BJ (cell line): ENCODE data around the gene ZSWIM1. TPM values are rescaled to one million over a fixed set of nuclear protein-coding genes. Genes with fewer than 3 reads are reported as not detected.

ENCODE experiments used
- CTCF ChIA-PET: fragments of 350-600 bp; formaldehyde crosslinking; extraction: SDS; loops from one replicate; lab custom pipeline; 2021; ENCODE audit warnings: antibody characterized with exemption, inconsistent platforms; lab: Yijun Ruan, JAX
- POLR2A ChIA-PET: fragments of 300-600 bp; sonication (Branson Sonifier 250); formaldehyde crosslinking; extraction: SDS; loops from one replicate; lab custom pipeline; 2021; ENCODE audit warnings: antibody characterized with exemption; lab: Charles Lee
- DNase-seq: peaks from one replicate; pipeline ENCODE4 v3.0.0-alpha.2; 2011; ENCODE audit warnings: low read depth
- H3K27me3 ChIP-seq: 2 replicates; pipeline ENCODE4 v1.6.0; 2011; ENCODE audit warnings: low read length; ENCODE audit not compliant: control insufficient read depth, insufficient read depth
- H3K36me3 ChIP-seq: 2 replicates; pipeline ENCODE4 v1.5.1; 2011; ENCODE audit warnings: low read length; ENCODE audit not compliant: control insufficient read depth, insufficient read depth
- H3K4me3 ChIP-seq: 2 replicates; pipeline ENCODE4 v1.5.1; 2011; ENCODE audit warnings: low read depth, mild to moderate bottlenecking, control low read depth, low read length
- polyA plus RNA-seq: library from polyadenylated mRNA; depleted of rRNA; stranded (reverse); fragments of >200 nt; gene quantifications from 2 replicates; pipeline ENCODE4 v1.2.3, GENCODE V29; 2011
- TF ChIP-seq, protein P1 (sequence below): IDR thresholded peaks from 2 replicates; pipeline ENCODE4 v1.5.1; 2011; ENCODE audit warnings: low read depth, mild to moderate bottlenecking, control low read depth, inconsistent platforms, low read length, moderate library complexity; ENCODE audit not compliant: insufficient read depth

Gene ZSWIM1
- polyA plus RNA-seq, 1 experiment = 6.0 TPM

DNA sequence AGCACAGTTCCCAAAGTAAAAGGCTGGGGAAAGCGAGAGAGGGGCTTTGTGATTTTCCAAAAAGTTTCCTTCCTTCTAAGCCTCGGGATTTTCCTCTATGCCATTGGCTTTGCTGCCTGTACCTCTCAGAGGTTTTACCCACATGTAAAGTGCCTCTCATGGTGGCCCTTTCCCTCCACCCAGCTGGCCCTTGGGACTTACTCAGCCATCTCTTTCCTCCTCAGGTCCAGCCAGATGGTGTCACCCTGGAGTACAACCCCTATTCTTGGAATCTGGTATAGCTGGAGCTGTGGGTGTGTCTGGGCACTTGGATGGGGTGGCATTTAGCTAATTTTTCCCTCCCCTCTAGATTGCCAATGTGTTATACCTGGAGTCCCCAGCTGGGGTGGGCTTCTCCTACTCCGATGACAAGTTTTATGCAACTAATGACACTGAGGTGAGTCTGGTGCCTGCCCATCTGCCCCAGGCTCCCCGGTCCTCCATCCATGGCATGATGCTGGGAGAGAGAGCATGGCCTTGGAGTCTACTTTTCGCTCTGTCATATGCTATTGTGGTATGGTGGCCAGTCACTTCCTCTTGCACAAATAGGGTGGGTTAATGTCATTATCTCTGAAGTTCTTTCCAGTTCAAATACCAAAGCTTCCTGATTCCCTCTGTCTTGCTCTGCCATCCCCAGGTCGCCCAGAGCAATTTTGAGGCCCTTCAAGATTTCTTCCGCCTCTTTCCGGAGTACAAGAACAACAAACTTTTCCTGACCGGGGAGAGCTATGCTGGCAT, 11.2 kb downstream of the ZSWIM1 start:
- peak overlapping the region; percentile 77 for H3K4me3 ChIP-seq
- CTCF ChIA-PET = interaction anchor here (0.6 to 3.4 kb wide), 7 partner anchors 10 to 76 kb away, joined by 3 to 12 read pairs (median 4); no protein-coding TSS in a partner anchor
- POLR2A ChIA-PET = no interaction called here
- no peaks in the 10 kb centered on the region for H3K27me3 ChIP-seq
- peaks cover 15% of the 10 kb centered on the region for H3K36me3 ChIP-seq
- TF ChIP-seq, protein P1, sequence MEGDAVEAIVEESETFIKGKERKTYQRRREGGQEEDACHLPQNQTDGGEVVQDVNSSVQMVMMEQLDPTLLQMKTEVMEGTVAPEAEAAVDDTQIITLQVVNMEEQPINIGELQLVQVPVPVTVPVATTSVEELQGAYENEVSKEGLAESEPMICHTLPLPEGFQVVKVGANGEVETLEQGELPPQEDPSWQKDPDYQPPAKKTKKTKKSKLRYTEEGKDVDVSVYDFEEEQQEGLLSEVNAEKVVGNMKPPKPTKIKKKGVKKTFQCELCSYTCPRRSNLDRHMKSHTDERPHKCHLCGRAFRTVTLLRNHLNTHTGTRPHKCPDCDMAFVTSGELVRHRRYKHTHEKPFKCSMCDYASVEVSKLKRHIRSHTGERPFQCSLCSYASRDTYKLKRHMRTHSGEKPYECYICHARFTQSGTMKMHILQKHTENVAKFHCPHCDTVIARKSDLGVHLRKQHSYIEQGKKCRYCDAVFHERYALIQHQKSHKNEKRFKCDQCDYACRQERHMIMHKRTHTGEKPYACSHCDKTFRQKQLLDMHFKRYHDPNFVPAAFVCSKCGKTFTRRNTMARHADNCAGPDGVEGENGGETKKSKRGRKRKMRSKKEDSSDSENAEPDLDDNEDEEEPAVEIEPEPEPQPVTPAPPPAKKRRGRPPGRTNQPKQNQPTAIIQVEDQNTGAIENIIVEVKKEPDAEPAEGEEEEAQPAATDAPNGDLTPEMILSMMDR = peak; percentile 43
- no peak for DNase-seq

- TF ChIP-seq, protein P1 = no peak
- ChIA-PET POLR2A (no interaction called here), CTCF (interaction anchor here (0.6 to 3.4 kb wide), 8 partner anchors 10 to 76 kb away, joined by 3 to 12 read pairs (median 4); no protein-coding TSS in a partner anchor)
- Histone ChIP-seq H3K4me3 (no peak overlapping the region), H3K36me3 (peaks cover 18% of the 10 kb centered on the region), H3K27me3 (no peaks in the 10 kb centered on the region)
- no peak for DNase-seq
Observed at GRCh38 chr20:45892828-45893500, 11.9 kb downstream of the ZSWIM1 start.

GRCh38 chr20:45893831-45894230, 12.8 kb downstream of the ZSWIM1 start:
- no peaks in the 10 kb centered on the region for H3K27me3 ChIP-seq
- CTCF ChIA-PET = interaction anchor here (1.8 kb wide), 1 partner anchor 12 kb away, joined by 6 read pairs; no protein-coding TSS in a partner anchor
- no peak for DNase-seq
- H3K36me3 ChIP-seq = peaks cover 22% of the 10 kb centered on the region
- H3K4me3 ChIP-seq = no peak overlapping the region
- TF ChIP-seq, protein P1 = no peak
- POLR2A ChIA-PET = no interaction called here

DNA sequence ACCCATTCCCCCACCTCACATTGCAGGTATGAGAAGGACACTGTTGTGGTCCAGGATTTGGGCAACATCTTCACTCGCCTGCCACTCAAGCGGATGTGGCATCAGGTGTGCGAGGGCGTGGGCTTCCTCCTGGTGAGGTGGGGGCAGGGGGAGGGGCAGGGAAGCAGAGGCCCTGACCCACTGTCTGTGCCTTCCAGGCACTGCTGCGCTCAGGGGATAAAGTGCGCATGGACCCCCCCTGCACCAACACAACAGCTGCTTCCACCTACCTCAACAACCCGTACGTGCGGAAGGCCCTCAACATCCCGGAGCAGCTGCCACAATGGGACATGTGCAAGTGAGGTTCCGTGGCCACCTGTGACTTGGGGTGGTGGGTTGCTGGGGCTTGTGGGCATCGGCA, 13.8 kb downstream of the ZSWIM1 start:
- TF ChIP-seq, protein P1 = no peak
- Histone ChIP-seq H3K36me3 (peaks cover 24% of the 10 kb centered on the region), H3K27me3 (no peaks in the 10 kb centered on the region), H3K4me3 (no peak overlapping the region)
- ChIA-PET CTCF (interaction anchor here (1.8 kb wide), 1 partner anchor 11 kb away, joined by 6 read pairs; no protein-coding TSS in a partner anchor), POLR2A (no interaction called here)
- no peak for DNase-seq

DNA sequence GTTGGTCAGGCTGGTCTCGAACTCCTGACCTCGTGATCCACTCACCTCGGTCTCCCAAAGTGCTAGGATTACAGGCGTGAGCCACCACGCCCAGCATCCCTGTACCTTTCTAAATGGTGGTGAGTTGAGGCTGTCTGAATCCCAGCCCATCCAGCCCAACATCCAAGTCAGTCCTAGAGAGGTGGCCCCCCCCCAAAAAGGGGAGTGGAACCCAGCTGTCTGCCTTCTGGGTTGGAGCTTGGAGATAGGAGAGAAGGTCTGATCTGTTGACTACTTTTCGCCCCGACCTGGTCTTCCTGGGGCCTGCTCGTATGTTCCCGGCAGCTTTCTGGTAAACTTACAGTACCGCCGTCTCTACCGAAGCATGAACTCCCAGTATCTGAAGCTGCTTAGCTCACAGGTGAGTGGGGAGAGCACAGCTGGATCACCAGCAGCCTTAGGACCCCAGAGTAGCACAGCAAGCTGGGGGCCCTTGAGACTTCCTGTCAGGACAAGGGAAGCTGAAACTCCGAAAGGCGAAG, 15.7 kb downstream of the ZSWIM1 start:
- ChIA-PET CTCF (interaction anchor here (0.8 to 0.9 kb wide), 3 partner anchors 9 to 37 kb away, joined by 3 read pairs; no protein-coding TSS in a partner anchor), POLR2A (interaction anchor here (0.7 kb wide), 1 partner anchor 12 kb away, joined by 9 read pairs; no protein-coding TSS in a partner anchor)
- no peak overlapping the region for H3K4me3 ChIP-seq
- H3K27me3 ChIP-seq = no peaks in the 10 kb centered on the region
- DNase-seq = no peak
- H3K36me3 ChIP-seq = peaks cover 24% of the 10 kb centered on the region
- TF ChIP-seq, protein P1 = no peak
